ENCODE data around the gene CSTPP1. TPM values are rescaled to one million over a fixed set of nuclear protein-coding genes. Genes with fewer than 3 reads are reported as not detected.

CSTPP1 gene
- total RNA-seq, 1 donor from 2014 or later = 29.9 TPM

DNA sequence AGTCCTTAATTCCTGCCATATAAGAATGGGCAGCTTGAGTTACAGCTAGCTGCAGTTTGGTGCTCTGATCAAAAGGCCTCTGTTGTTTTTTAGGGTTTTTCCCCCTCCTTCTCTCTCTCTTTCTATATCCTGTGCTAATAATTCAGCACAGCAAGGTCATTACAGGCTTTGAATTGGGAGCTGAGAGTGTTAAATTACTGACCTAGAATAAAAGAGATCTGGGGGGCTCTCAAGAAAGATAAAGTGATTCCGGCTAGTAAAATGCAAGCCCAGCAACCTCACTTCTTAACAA lies 84.9 kb downstream of the CSTPP1 start:
- ATAC-seq (ENCODE audit: low read depth) (no peak), DNase-seq (no peak)
- Mint-ChIP-seq H3K4me1 (no peaks in the 10 kb centered on the region), H3K36me3 (ENCODE audit: low read depth) (peaks cover 5% of the 10 kb centered on the region), H3K9me3 (no peaks in the 10 kb centered on the region), H3K27me3 (no peaks in the 10 kb centered on the region), H3K4me3 (no peak overlapping the region), H3K27ac (no peak overlapping the region)
- POLR2A ChIA-PET = no interaction called here
- intact Hi-C loops (cut with micrococcal nuclease) = no loop called here
- TF ChIP-seq, protein P1, sequence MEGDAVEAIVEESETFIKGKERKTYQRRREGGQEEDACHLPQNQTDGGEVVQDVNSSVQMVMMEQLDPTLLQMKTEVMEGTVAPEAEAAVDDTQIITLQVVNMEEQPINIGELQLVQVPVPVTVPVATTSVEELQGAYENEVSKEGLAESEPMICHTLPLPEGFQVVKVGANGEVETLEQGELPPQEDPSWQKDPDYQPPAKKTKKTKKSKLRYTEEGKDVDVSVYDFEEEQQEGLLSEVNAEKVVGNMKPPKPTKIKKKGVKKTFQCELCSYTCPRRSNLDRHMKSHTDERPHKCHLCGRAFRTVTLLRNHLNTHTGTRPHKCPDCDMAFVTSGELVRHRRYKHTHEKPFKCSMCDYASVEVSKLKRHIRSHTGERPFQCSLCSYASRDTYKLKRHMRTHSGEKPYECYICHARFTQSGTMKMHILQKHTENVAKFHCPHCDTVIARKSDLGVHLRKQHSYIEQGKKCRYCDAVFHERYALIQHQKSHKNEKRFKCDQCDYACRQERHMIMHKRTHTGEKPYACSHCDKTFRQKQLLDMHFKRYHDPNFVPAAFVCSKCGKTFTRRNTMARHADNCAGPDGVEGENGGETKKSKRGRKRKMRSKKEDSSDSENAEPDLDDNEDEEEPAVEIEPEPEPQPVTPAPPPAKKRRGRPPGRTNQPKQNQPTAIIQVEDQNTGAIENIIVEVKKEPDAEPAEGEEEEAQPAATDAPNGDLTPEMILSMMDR (IDR thresholded peaks at IDR 0.05) = no peak
- CTCF ChIA-PET = no interaction called here

DNA sequence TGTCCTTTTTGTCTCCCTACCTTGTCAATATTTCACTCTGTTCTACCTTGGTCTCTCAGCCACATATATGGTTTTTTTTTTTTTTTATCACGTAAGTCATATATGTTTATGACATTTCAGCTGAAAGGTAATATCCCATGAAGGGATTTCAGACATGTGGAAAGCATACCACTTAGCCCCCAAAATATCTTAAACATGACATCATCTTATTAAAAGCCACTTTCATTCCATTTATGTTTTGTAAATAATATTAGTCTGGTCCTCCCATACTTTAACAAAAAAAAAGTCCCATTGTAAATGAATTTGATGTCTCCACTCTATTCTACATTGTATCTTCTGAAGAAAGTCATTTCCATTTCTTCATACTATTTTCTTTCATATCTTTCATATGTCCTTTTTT lies 85.4 kb downstream of the CSTPP1 start:
- Mint-ChIP-seq H3K27me3 (no peaks in the 10 kb centered on the region), H3K9me3 (no peaks in the 10 kb centered on the region), H3K4me3 (no peak overlapping the region), H3K27ac (no peak overlapping the region), H3K36me3 (ENCODE audit: low read depth) (peaks cover 5% of the 10 kb centered on the region), H3K4me1 (no peaks in the 10 kb centered on the region)
- TF ChIP-seq, protein P1 (IDR thresholded peaks at IDR 0.05) = no peak
- POLR2A ChIA-PET = no interaction called here
- DNase-seq (no peak), ATAC-seq (ENCODE audit: low read depth) (no peak)
- CTCF ChIA-PET = no interaction called here
- intact Hi-C loops (cut with micrococcal nuclease) = no loop called here

DNA sequence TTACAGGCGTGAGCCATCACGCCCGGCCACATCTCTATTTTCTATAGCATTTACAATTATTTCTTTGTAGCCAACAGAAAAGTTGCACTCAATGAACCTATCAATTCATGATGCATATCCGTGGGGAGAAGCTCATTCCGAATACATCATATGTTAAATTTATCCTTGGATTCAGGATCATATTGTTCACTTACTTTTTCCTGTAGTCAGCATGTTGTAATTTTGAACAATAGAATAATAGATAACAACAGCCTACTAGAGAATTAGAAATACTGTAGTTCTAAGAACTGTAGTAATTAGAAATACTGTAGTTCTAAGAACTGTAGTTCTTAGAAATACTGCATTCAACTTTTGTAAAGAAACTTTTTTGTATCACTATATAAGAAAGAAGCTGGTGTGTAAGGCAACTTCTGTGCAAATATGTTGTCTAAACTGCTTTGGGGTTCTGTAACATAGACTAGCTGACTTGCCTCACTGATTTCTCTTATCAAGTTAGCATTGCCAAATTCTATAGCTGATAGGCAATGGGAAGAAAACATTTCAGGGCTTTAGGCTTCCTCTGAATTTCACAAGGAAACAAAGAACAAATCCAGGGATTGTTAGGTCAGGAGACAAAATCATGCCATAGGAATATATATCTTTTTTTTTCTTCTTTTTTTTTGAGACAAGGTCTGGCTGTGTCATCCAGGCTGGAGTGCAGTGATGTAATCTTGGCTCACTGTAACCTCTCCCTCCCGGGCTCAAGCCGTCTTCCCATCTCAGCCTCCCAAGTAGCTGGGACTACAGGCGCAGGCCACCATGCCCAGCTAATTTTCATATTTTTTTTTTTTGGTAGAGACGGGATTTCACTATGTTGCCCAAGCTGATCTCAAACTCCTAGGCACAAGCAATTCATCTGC lies 91.9 kb downstream of the CSTPP1 start:
- DNase-seq (no peak), ATAC-seq (ENCODE audit: low read depth) (no peak)
- POLR2A ChIA-PET = no interaction called here
- no peaks in the 10 kb centered on the region for H3K4me1 Mint-ChIP-seq
- peaks cover 3% of the 10 kb centered on the region for H3K36me3 Mint-ChIP-seq (ENCODE audit: low read depth)
- H3K4me3 Mint-ChIP-seq = no peak overlapping the region
- CTCF ChIA-PET = no interaction called here
- intact Hi-C loops (cut with micrococcal nuclease) = no loop called here
- H3K9me3 Mint-ChIP-seq = no peaks in the 10 kb centered on the region
- no peak overlapping the region for H3K27ac Mint-ChIP-seq
- TF ChIP-seq, protein P1 (IDR thresholded peaks at IDR 0.05) = no peak
- H3K27me3 Mint-ChIP-seq = no peaks in the 10 kb centered on the region

DNA sequence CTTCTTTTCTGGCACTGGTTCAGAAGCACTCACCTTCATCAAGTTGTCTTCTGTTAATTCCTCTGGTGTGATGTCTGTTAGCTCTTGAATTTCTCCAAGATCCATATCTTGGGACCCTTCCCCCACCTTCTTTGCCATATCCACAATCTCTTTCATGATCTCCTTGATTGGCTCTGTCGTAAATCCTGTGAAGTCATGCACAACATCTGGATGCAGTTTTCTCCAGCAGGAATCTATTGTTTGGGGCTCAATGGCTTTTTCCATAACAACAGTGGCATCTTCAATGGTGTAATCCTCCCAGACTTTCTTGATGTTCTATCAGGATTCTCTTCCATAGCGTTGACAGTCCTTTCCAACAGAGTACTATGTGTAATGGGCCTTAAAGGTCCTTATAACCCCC lies 96.9 kb downstream of the CSTPP1 start:
- no peaks in the 10 kb centered on the region for H3K4me1 Mint-ChIP-seq
- intact Hi-C loops (cut with micrococcal nuclease) = no loop called here
- CTCF ChIA-PET = no interaction called here

DNA sequence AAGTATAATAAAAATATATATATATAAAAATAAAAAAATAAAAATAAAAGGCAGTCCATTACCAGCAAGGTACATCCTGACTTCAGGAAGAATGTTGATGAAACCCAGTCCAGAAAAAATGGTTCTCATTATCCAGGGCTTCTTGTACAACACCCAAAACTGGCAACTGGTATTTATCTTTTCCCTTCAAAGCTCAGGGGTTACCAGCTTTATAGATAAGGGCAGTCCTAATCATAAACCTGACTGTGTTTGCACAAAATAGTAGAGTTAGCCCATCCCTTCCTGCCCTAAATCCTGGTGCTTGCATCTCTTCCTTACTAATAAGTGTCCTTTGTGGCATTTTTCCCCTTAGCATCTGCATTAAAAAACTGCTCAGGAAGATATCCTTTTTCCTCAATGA lies 97.5 kb downstream of the CSTPP1 start:
- TF ChIP-seq, protein P1 (IDR thresholded peaks at IDR 0.05) = no peak
- Mint-ChIP-seq H3K27ac (no peak overlapping the region), H3K4me3 (no peak overlapping the region), H3K9me3 (no peaks in the 10 kb centered on the region), H3K36me3 (ENCODE audit: low read depth) (peaks cover 3% of the 10 kb centered on the region), H3K4me1 (no peaks in the 10 kb centered on the region), H3K27me3 (no peaks in the 10 kb centered on the region)
- CTCF ChIA-PET = no interaction called here
- DNase-seq (no peak), ATAC-seq (ENCODE audit: low read depth) (no peak)
- intact Hi-C loops (cut with micrococcal nuclease) = no loop called here
- POLR2A ChIA-PET = no interaction called here

More for the DNA sequence above, 96.9 kb downstream of the CSTPP1 start:
- DNase-seq = no peak
- Mint-ChIP-seq H3K36me3 (ENCODE audit: low read depth) (peaks cover 3% of the 10 kb centered on the region), H3K27me3 (no peaks in the 10 kb centered on the region), H3K9me3 (no peaks in the 10 kb centered on the region), H3K4me3 (no peak overlapping the region), H3K27ac (no peak overlapping the region)
- TF ChIP-seq, protein P1 (IDR thresholded peaks at IDR 0.05) = no peak
- no peak for ATAC-seq (ENCODE audit: low read depth)
- POLR2A ChIA-PET = interaction anchor here (0.6 kb wide), 1 partner anchor 543 kb away, joined by 10 read pairs; no protein-coding TSS in a partner anchor
